HPDE6-E6E7 (cell line): Measurements from ENCODE around the gene OR4A5.
"Not testable (repeated sequence)": the region's sequence is repeated elsewhere in the genome, so short reads cannot be mapped to it uniquely, and the experiment has no call there.

Source experiments
- DNase-seq: peaks from one replicate; pipeline ENCODE4 v3.0.0; 2011; ENCODE audit warnings: missing footprints; ENCODE audit errors: extremely low spot score

Gene OR4A5, protein sequence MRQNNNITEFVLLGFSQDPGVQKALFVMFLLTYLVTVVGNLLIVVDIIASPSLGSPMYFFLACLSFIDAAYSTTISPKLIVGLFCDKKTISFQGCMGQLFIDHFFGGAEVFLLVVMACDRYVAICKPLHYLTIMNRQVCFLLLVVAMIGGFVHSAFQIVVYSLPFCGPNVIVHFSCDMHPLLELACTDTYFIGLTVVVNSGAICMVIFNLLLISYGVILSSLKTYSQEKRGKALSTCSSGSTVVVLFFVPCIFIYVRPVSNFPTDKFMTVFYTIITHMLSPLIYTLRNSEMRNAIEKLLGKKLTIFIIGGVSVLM

DNA sequence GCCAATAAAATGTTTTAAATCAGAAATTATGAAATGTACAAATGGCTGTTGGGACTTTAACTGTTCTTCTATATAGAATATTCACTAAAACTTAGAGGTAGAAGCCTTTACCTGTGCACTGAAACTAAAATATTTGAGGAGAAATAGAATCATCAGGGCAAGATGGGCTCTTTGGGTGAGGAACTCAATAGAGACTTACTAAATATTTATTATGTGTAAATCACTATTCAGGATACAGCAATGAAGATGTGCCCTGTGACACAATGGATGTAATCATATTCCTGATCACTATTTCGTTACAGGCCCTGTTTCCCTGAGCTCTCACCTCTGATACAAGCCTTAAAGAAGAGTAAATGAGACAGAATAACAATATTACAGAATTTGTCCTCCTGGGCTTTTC is at the start of gene OR4A5:
TSS of gene OR4A5 (plus strand) at position 301 of the 400 bp plus-strand sequence. CDS start at position 354, 53 bp downstream.
- not testable (repeated sequence) for DNase-seq

DNA sequence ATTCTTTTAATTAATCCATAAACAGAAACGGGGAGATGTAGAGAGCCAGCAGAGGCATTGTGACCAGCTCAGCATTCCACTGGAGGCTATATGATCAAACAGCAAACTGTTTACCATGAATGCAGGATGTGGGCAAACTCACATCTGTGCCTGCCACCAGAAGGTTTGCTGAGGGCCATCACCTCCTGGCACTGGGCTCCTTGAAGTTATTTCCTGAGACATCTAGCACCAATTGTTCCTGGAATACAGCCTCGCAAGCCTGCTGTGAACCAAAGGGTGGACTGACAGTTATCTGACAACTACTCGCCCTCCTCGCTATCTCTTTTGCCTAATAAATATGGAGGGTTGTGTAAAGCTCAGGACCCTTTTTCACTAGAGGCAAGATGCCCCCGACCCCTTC is 13.5 kb downstream of the OR4A5 start:
- DNase-seq, result not testable (repeated sequence)
